Neural cell (in vitro differentiated cells): ENCODE measurements around the gene BTRC. TPM values are rescaled to one million over a fixed set of nuclear protein-coding genes. Genes with fewer than 3 reads are reported as not detected.

Experiments used
- H2AFZ ChIP-seq: fragments of 200-600, 300-800 bp; sonication (generic), shearing (Covaris generic); 2 replicates; pipeline ENCODE4 v1.6.0; 2014; ENCODE audit warnings: low read depth, mild to moderate bottlenecking, antibody characterized with exemption, low read length, moderate library complexity
- H3F3A ChIP-seq: fragments of 200-600 bp; shearing (Covaris generic); 2 replicates; pipeline ENCODE4 v1.6.1; 2016; ENCODE audit warnings: mild to moderate bottlenecking, moderate library complexity, mixed read lengths, antibody characterized with exemption, low read length; ENCODE audit not compliant: insufficient read depth, poor library complexity, severe bottlenecking
- H3K27ac ChIP-seq: fragments of 200-600, 300-800 bp; sonication (generic), shearing (Covaris generic); 2 replicates; pipeline ENCODE4 v1.5.1; 2014; ENCODE audit warnings: mild to moderate bottlenecking, low read length, moderate library complexity
- H3K27me3 ChIP-seq: fragments of 300-800, 200-600 bp; sonication (generic), shearing (Covaris generic); 2 replicates; pipeline ENCODE4 v1.6.0; 2014; ENCODE audit warnings: mild to moderate bottlenecking, low read depth, low read length, moderate library complexity; ENCODE audit not compliant: insufficient read depth
- H3K36me3 ChIP-seq: fragments of 300-800, 200-600 bp; sonication (generic), shearing (Covaris generic); 2 replicates; pipeline ENCODE4 v1.5.1; 2014; ENCODE audit warnings: mild to moderate bottlenecking, antibody characterized with exemption, low read length, moderate library complexity; ENCODE audit not compliant: insufficient read depth
- H3K4me2 ChIP-seq: fragments of 300-800, 200-600 bp; sonication (generic), shearing (Covaris generic); 2 replicates; pipeline ENCODE4 v1.6.0; 2014; ENCODE audit warnings: mild to moderate bottlenecking, low read length
- H3K4me3 ChIP-seq: fragments of 300-800, 200-600 bp; sonication (generic), shearing (Covaris generic); 2 replicates; pipeline ENCODE4 v1.5.1; 2014; ENCODE audit warnings: mild to moderate bottlenecking, low read length, moderate library complexity
- H3K79me2 ChIP-seq: fragments of 200-600 bp; shearing (Covaris generic); replicated peaks from 2 replicates; pipeline ENCODE4 v1.6.0; 2014; ENCODE audit warnings: mild to moderate bottlenecking, low read length, moderate library complexity; ENCODE audit not compliant: insufficient read depth
- H3K9ac ChIP-seq: fragments of 300-800, 200-600 bp; sonication (generic), shearing (Covaris generic); 2 replicates; pipeline ENCODE4 v1.6.1; 2016; ENCODE audit warnings: mild to moderate bottlenecking, low read length, mixed read lengths
- H3K9me2 ChIP-seq: fragments of 200-600 bp; shearing (Covaris generic); 2 replicates; pipeline ENCODE4 v1.6.1; 2016; ENCODE audit warnings: mild to moderate bottlenecking, low read length, mixed read lengths; ENCODE audit not compliant: insufficient read depth
- H3K9me3 ChIP-seq: fragments of 200-600, 300-800 bp; sonication (generic), shearing (Covaris generic); 2 replicates; pipeline ENCODE4 v1.6.1; 2016; ENCODE audit warnings: mild to moderate bottlenecking, mixed run types, low read length, moderate library complexity, mixed read lengths
- H4K20me1 ChIP-seq: fragments of 200-600 bp; shearing (Covaris generic); 2 replicates; pipeline ENCODE4 v1.6.1; 2016; ENCODE audit warnings: mild to moderate bottlenecking, mixed run types; ENCODE audit not compliant: insufficient read depth
- EP300 ChIP-seq: fragments of 450-650 bp; conservative IDR thresholded peaks from 2 replicates; pipeline ENCODE4 v1.6.1; 2014; ENCODE audit warnings: antibody characterized with exemption, mild to moderate bottlenecking, moderate library complexity; ENCODE audit not compliant: poor library complexity, severe bottlenecking
- EZH2 ChIP-seq: fragments of 200-600, 300-800 bp; shearing (Covaris generic), sonication (generic); IDR thresholded peaks from 2 replicates; pipeline ENCODE4 v1.6.1; 2014; ENCODE audit warnings: antibody characterized with exemption, low read length, borderline replicate concordance, mild to moderate bottlenecking; ENCODE audit not compliant: insufficient read depth, poor library complexity, severe bottlenecking
- MXI1 ChIP-seq: fragments of 450-650 bp; conservative IDR thresholded peaks from 2 replicates; pipeline ENCODE4 v1.6.1; 2014; ENCODE audit warnings: antibody characterized with exemption, mild to moderate bottlenecking; ENCODE audit not compliant: poor library complexity, severe bottlenecking
- POLR2AphosphoS5 ChIP-seq: IDR thresholded peaks from 2 replicates; pipeline ENCODE4 v1.6.1; 2012
- RAD21 ChIP-seq: fragments of 450-650 bp; conservative IDR thresholded peaks from 2 replicates; pipeline ENCODE4 v1.6.1; 2014; ENCODE audit warnings: antibody characterized with exemption, mild to moderate bottlenecking, moderate library complexity
- SMC3 ChIP-seq: fragments of 450-650 bp; conservative IDR thresholded peaks from 2 replicates; pipeline ENCODE4 v1.6.1; 2014; ENCODE audit warnings: antibody characterized with exemption, mild to moderate bottlenecking, moderate library complexity; ENCODE audit not compliant: poor library complexity
- TAF1 ChIP-seq: IDR thresholded peaks from 2 replicates; pipeline ENCODE4 v1.6.1; 2012; ENCODE audit warnings: low read depth
- polyA plus RNA-seq: library from polyadenylated mRNA; depleted of rRNA; stranded (reverse); fragments of >200 nt; gene quantifications from 2 replicates; pipeline ENCODE4 v1.2.3, GENCODE V29; 2014
- TF ChIP-seq, protein P1 (sequence below): fragments of 450-650 bp; IDR thresholded peaks from 2 replicates; pipeline ENCODE4 v1.5.1; 2014; ENCODE audit warnings: antibody characterized with exemption, mild to moderate bottlenecking, moderate library complexity; ENCODE audit not compliant: poor library complexity, severe bottlenecking
- TF ChIP-seq, protein P2 (sequence below): IDR thresholded peaks from 2 replicates; pipeline ENCODE4 v1.6.1; 2012; ENCODE audit warnings: borderline replicate concordance

The BTRC gene
- polyA plus RNA-seq, 1 donor from 2014 or later: 32.6 TPM

DNA sequence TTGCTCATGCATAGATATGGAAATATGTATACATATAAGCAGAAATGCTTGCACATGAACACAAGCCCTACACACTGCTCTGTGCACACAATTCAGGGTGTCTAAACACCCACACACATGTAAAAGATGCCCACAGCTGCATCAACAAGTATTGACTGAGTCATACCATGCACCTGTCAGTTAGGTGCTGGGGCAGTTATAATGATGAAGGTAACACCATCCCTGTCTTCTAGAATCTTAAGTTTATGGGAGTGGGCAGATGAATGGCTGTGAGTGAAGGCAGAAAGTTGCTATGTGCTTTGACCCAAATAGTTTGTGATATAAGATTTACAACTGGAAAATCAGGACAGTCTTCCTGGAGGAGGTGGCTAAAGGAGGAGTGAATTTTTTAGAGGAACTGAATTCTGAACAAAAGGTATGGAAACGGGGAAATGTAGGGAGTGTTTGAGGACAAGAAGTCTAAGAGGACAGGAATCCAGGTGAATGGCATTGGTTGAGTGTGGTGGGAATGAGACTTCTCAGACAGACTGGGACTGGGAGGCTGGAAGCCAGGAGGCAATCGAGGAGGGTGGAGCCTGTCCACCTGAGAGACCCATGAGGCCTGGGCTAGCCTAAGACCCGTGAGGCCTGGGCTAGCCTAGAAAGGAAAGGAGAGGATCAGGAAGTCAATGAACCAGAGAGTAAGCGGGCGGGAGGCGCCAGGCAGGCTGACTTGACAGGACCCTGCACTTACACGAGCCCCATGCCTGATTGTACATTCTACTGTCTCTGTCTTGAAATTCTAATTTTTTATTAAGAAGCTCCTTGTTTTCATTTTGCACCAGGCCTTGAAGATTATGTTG, 213.4 kb downstream of the BTRC start:
- Histone ChIP-seq H4K20me1 (no peaks in the 10 kb centered on the region), H3K27ac (no peak overlapping the region), H3K9ac (no peak overlapping the region), H2AFZ (no peak overlapping the region), H3K79me2 (no peaks in the 10 kb centered on the region), H3K4me2 (no peak overlapping the region), H3F3A (no peaks in the 10 kb centered on the region), H3K4me3 (no peak overlapping the region), H3K27me3 (peaks cover 22% of the 10 kb centered on the region), H3K36me3 (no peaks in the 10 kb centered on the region), H3K9me3 (no peaks in the 10 kb centered on the region), H3K9me2 (no peaks in the 10 kb centered on the region)
- TF ChIP-seq MXI1 (no peak), TAF1 (no peak), SMC3 (no peak), EP300 (no peak), POLR2AphosphoS5 (no peak), EZH2 (no peak), RAD21 (no peak)
- TF ChIP-seq, protein P1, sequence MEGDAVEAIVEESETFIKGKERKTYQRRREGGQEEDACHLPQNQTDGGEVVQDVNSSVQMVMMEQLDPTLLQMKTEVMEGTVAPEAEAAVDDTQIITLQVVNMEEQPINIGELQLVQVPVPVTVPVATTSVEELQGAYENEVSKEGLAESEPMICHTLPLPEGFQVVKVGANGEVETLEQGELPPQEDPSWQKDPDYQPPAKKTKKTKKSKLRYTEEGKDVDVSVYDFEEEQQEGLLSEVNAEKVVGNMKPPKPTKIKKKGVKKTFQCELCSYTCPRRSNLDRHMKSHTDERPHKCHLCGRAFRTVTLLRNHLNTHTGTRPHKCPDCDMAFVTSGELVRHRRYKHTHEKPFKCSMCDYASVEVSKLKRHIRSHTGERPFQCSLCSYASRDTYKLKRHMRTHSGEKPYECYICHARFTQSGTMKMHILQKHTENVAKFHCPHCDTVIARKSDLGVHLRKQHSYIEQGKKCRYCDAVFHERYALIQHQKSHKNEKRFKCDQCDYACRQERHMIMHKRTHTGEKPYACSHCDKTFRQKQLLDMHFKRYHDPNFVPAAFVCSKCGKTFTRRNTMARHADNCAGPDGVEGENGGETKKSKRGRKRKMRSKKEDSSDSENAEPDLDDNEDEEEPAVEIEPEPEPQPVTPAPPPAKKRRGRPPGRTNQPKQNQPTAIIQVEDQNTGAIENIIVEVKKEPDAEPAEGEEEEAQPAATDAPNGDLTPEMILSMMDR: no peak
- TF ChIP-seq, protein P2, sequence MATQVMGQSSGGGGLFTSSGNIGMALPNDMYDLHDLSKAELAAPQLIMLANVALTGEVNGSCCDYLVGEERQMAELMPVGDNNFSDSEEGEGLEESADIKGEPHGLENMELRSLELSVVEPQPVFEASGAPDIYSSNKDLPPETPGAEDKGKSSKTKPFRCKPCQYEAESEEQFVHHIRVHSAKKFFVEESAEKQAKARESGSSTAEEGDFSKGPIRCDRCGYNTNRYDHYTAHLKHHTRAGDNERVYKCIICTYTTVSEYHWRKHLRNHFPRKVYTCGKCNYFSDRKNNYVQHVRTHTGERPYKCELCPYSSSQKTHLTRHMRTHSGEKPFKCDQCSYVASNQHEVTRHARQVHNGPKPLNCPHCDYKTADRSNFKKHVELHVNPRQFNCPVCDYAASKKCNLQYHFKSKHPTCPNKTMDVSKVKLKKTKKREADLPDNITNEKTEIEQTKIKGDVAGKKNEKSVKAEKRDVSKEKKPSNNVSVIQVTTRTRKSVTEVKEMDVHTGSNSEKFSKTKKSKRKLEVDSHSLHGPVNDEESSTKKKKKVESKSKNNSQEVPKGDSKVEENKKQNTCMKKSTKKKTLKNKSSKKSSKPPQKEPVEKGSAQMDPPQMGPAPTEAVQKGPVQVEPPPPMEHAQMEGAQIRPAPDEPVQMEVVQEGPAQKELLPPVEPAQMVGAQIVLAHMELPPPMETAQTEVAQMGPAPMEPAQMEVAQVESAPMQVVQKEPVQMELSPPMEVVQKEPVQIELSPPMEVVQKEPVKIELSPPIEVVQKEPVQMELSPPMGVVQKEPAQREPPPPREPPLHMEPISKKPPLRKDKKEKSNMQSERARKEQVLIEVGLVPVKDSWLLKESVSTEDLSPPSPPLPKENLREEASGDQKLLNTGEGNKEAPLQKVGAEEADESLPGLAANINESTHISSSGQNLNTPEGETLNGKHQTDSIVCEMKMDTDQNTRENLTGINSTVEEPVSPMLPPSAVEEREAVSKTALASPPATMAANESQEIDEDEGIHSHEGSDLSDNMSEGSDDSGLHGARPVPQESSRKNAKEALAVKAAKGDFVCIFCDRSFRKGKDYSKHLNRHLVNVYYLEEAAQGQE: no peak

DNA sequence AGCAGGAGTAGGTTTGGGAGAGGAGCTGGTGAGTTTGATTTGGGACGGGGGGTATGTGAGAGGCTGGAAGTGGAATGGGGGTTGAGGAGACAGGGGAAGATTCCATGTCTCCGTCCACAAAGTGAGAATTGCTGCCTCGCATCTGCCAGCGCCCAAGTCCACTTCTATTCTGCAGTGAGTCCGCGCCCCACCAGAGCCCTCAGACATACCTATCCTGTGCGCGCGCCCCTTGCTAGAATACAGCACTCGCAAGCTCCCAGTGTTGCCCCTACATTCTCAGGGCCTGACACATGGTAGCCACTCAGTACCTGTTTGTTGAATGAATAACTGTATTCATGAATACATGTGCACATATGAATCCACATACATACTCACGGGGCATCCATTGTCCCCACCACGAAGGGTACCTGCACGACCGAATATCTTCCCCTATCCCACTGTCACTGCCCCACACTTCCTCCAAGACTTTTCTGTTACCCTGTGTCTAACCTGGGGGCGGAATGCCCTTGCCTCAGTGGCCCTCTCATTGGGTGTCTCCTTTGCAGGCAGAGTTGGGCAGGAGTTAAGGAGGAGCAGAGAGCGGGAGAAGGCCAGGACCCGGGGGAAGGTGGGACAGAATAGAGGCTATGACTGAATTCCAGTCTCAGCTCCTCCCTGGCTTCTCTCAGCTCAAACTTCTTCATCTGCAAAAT, 214.2 kb downstream of the BTRC start:
- H3K4me3 ChIP-seq: no peak overlapping the region
- H3K27ac ChIP-seq: no peak overlapping the region
- TF ChIP-seq POLR2AphosphoS5 (no peak), SMC3 (no peak), RAD21 (no peak), MXI1 (no peak), EZH2 (no peak), TAF1 (no peak)
- TF ChIP-seq, protein P1: no peak
- H3K9me2 ChIP-seq: no peaks in the 10 kb centered on the region
- H3K27me3 ChIP-seq: peaks cover 22% of the 10 kb centered on the region
- H3K4me2 ChIP-seq: no peak overlapping the region
- H2AFZ ChIP-seq: no peak overlapping the region
- no peaks in the 10 kb centered on the region for H3K36me3 ChIP-seq
- no peaks in the 10 kb centered on the region for H3K79me2 ChIP-seq
- H4K20me1 ChIP-seq: no peaks in the 10 kb centered on the region
- H3K9me3 ChIP-seq: no peaks in the 10 kb centered on the region
- no peaks in the 10 kb centered on the region for H3F3A ChIP-seq
- no peak overlapping the region for H3K9ac ChIP-seq
